ENCODE data around the gene ZMAT5.

GRCh38 chr22:29713156-29713727, 53.6 kb downstream of the ZMAT5 start:
- TF ChIP-seq KLF6 (CRISPR knock-in tag; IDR thresholded peaks at IDR 0.05) (no peak), RERE (CRISPR knock-in tag; IDR thresholded peaks at IDR 0.05; ENCODE audit: low read depth) (no peak), FOXJ3 (CRISPR knock-in tag; IDR thresholded peaks at IDR 0.05; ENCODE audit: borderline replicate concordance) (no peak), YY1 (IDR thresholded peaks at IDR 0.05; ENCODE audit: insufficient read depth, insufficient replicate concordance, low read depth, low read length) (no peak)
